ENCODE data around the gene IRX1.

Gene IRX1

GRCh38 chr5:3590967-3591900 lies 4.4 kb upstream of the IRX1 start:
- no peak overlapping the region for H3K4me3 ChIP-seq (ENCODE audit: low read depth, low read length)
- DNase-seq (ENCODE audit: low read depth), result no peak

GRCh38 chr5:3592298-3592697 lies 3.3 kb upstream of the IRX1 start:
- DNase-seq (ENCODE audit: low read depth), result no peak
- TF ChIP-seq CTCF (IDR thresholded peaks at IDR 0.05; ENCODE audit: control insufficient read depth, extremely low read depth, insufficient read depth), result no peak
- no peak overlapping the region for H3K4me3 ChIP-seq (ENCODE audit: low read depth, low read length)

More at GRCh38 chr5:3590967-3591900, 4.4 kb upstream of the IRX1 start:
- TF ChIP-seq CTCF (IDR thresholded peaks at IDR 0.05; ENCODE audit: control insufficient read depth, extremely low read depth, insufficient read depth), result 0 out of 2 replicates have a peak, but pooled peaks have one; percentile 8

GRCh38 chr5:3593771-3594509 lies 1.7 kb upstream of the IRX1 start:
- DNase-seq (ENCODE audit: low read depth), result no peak
- no peak for TF ChIP-seq CTCF (IDR thresholded peaks at IDR 0.05; ENCODE audit: control insufficient read depth, extremely low read depth, insufficient read depth)
- H3K4me3 ChIP-seq (ENCODE audit: low read depth, low read length), result no peak overlapping the region

GRCh38 chr5:3594510-3595005 lies 1.1 kb upstream of the IRX1 start:
- TF ChIP-seq CTCF (IDR thresholded peaks at IDR 0.05; ENCODE audit: control insufficient read depth, extremely low read depth, insufficient read depth), result no peak
- no peak overlapping the region for H3K4me3 ChIP-seq (ENCODE audit: low read depth, low read length)
- DNase-seq (ENCODE audit: low read depth), result no peak

- TF ChIP-seq CTCF (IDR thresholded peaks at IDR 0.05; ENCODE audit: control insufficient read depth, extremely low read depth, insufficient read depth), result no peak
- DNase-seq (ENCODE audit: low read depth), result no peak
- no peak overlapping the region for H3K4me3 ChIP-seq (ENCODE audit: low read depth, low read length)
Observed at GRCh38 chr5:3596261-3596825, 711 bp downstream of the IRX1 start.

- TF ChIP-seq CTCF (IDR thresholded peaks at IDR 0.05; ENCODE audit: control insufficient read depth, extremely low read depth, insufficient read depth), result no peak
- no peak for DNase-seq (ENCODE audit: low read depth)
- H3K4me3 ChIP-seq (ENCODE audit: low read depth, low read length), result no peak overlapping the region
Observed at GRCh38 chr5:3596857-3597166, 1.2 kb downstream of the IRX1 start.
